Measurements from ENCODE around the gene AIMP2. TPM values are rescaled to one million over a fixed set of nuclear protein-coding genes. Genes with fewer than 3 reads are reported as not detected.

The AIMP2 gene
- total RNA-seq, 1 experiment from 2014 or later: 61.8 TPM

DNA sequence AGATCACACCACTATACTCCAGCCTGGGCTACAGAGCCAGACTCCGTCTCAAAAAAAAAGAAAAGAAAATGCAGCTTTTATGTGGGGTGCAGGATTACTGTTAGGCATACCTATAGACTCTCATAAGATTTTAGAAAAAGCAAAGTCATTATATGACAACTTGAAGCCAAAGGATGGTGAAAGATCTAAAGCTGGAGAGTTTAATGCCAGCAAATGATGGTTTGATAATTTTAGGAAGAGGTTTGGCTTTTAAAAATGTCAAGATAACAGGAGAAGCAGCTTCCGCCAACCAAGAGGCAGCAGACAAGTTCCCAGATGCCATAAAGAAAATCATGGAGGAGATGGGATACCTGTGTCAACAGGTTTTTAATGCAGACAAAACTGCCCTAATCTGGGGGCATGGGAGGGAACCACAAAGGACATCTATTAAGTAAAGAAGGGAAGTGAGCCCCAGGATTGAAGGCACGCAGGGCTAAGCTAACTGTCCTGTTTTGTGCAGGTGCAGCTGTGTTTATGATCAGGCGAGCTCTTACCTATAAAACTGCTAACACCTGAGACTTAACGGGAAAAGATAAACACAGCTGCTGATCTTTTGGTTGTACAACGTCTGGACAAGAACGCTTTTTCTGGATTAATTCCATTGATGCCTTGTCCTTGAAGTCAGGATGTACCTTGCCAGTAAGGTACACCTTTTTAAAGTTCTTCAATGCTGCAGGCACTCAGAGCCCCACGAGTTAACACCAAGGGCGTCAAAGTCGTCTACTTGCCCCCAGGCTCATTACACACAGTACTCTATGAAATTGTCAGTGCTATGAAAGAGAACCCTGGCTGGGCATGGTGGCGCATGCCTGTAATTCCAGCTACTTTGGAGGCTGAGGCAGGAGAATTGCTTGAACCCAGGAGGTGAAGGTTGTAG, 11.6 kb downstream of the AIMP2 start:
- Histone ChIP-seq H3K27me3 (ENCODE audit: insufficient read depth, low read length) (no peaks in the 10 kb centered on the region), H2AFZ (ENCODE audit: low read depth, low read length, poor library complexity, severe bottlenecking) (no peak overlapping the region), H3K4me2 (ENCODE audit: low read length) (no peak overlapping the region), H3K9ac (ENCODE audit: low read length) (no peak overlapping the region), H3K9me3 (ENCODE audit: control insufficient read depth in 1 of 2, insufficient read depth in 1 of 2, low read depth in 1 of 2, low read length in 2 of 2) (no peaks in the 10 kb centered on the region), H3K4me3 (replicated peaks in 1 of 2; ENCODE audit: low read depth in 1 of 2, low read length in 2 of 2) (no peak overlapping the region), H3K27ac (ENCODE audit: low read depth, low read length) (no peak overlapping the region), H3K36me3 (ENCODE audit: control insufficient read depth in 1 of 2, insufficient read depth in 2 of 2, low read length in 2 of 2) (peaks cover 46 to 68% of the 10 kb centered on the region in 2 experiments), H3K9me2 (ENCODE audit: insufficient read depth) (no peaks in the 10 kb centered on the region), H3K4me1 (ENCODE audit: control insufficient read depth in 1 of 2, insufficient read depth in 2 of 2, low read length in 2 of 2) (peaks cover 14 to 15% of the 10 kb centered on the region in 2 experiments; a peak in 3 of 4 replicates), H4K20me1 (ENCODE audit: insufficient read depth) (no peaks in the 10 kb centered on the region), H3K79me2 (ENCODE audit: insufficient read depth, low read length) (peaks cover 12% of the 10 kb centered on the region)
- RAD21 ChIA-PET (ENCODE audit: low non-redundant PET in 1 of 2, low total read pairs in 2 of 2, uncharacterized antibody in 2 of 2, unreplicated experiment in 2 of 2): no interaction called here
- POLR2A ChIA-PET: no interaction called here
- CTCF ChIA-PET: no interaction called here
- no peak for TF ChIP-seq FOSL1 (IDR thresholded peaks at IDR 0.05; ENCODE audit: low read depth)
- TF ChIP-seq RAD21 (IDR thresholded peaks at IDR 0.05; ENCODE audit: low read depth): no peak
- no peak for TF ChIP-seq SIN3A (IDR thresholded peaks at IDR 0.05; ENCODE audit: low read depth)
- ATAC-seq: no peak
- intact Hi-C loops (cut with micrococcal nuclease): no loop called here
- no peak for DNase-seq (ENCODE audit: low read depth, low spot score)
- no TSS peak for BruUV-seq (replicated peaks)

DNA sequence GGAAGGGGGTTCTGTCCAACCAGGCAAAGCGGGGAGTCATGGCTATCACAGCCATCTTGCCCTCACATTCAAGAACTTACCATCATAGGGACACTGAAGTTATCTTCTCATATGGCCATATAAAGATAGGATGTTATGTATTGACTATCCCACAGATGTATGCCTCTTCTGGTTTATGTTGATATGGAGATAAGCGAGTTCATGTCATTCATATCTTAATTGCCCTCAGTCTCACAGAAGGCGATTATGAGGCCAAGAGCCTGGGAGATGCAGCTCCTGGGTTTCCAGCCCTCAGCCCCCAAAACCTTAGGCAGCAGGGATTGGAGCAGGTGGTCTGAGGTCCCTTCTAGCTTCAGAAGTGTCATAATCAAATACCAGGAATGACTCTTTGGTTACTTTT, 13.6 kb downstream of the AIMP2 start:
- ChIA-PET RAD21 (ENCODE audit: low non-redundant PET in 1 of 2, low total read pairs in 2 of 2, uncharacterized antibody in 2 of 2, unreplicated experiment in 2 of 2) (no interaction called here), CTCF (no interaction called here), POLR2A (no interaction called here)
- peaks cover 7 to 26% of the 10 kb centered on the region in 2 experiments; a peak in 2 of 4 replicates for H3K4me1 ChIP-seq (ENCODE audit: control insufficient read depth in 1 of 2, insufficient read depth in 2 of 2, low read length in 2 of 2)
- H3K79me2 ChIP-seq (ENCODE audit: insufficient read depth, low read length): peaks cover 17% of the 10 kb centered on the region; the same call in 1 of the 2 replicates
- TF ChIP-seq ATF3 (IDR thresholded peaks at IDR 0.05) (no peak), JUND (IDR thresholded peaks at IDR 0.05) (no peak), POLR2AphosphoS5 (IDR thresholded peaks at IDR 0.05; ENCODE audit: low read depth, low read length) (0 out of 2 replicates have a peak, but pooled peaks have one; percentile 28), MAX (IDR thresholded peaks at IDR 0.05) (no peak), SIN3A (IDR thresholded peaks at IDR 0.05; ENCODE audit: low read depth) (no peak), EGR1 (IDR thresholded peaks at IDR 0.05; ENCODE audit: low read depth) (no peak)
- TF ChIP-seq, protein P1, sequence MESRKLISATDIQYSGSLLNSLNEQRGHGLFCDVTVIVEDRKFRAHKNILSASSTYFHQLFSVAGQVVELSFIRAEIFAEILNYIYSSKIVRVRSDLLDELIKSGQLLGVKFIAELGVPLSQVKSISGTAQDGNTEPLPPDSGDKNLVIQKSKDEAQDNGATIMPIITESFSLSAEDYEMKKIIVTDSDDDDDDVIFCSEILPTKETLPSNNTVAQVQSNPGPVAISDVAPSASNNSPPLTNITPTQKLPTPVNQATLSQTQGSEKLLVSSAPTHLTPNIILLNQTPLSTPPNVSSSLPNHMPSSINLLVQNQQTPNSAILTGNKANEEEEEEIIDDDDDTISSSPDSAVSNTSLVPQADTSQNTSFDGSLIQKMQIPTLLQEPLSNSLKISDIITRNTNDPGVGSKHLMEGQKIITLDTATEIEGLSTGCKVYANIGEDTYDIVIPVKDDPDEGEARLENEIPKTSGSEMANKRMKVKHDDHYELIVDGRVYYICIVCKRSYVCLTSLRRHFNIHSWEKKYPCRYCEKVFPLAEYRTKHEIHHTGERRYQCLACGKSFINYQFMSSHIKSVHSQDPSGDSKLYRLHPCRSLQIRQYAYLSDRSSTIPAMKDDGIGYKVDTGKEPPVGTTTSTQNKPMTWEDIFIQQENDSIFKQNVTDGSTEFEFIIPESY (IDR thresholded peaks at IDR 0.05; ENCODE audit: extremely low read depth, insufficient replicate concordance, low read length): no peak
- H4K20me1 ChIP-seq (ENCODE audit: insufficient read depth): no peaks in the 10 kb centered on the region
- H3K4me3 ChIP-seq (replicated peaks in 1 of 2; ENCODE audit: low read depth in 1 of 2, low read length in 2 of 2): no peak overlapping the region
- no peaks in the 10 kb centered on the region for H3K9me2 ChIP-seq (ENCODE audit: insufficient read depth)
- no peak for DNase-seq (ENCODE audit: low read depth, low spot score)
- no peaks in the 10 kb centered on the region for H3K27me3 ChIP-seq (ENCODE audit: insufficient read depth, low read length)
- no peak overlapping the region for H3K27ac ChIP-seq (ENCODE audit: low read depth, low read length)
- H3K9ac ChIP-seq (ENCODE audit: low read length): no peak overlapping the region
- intact Hi-C loops (cut with micrococcal nuclease): no loop called here
- BruUV-seq (replicated peaks): no TSS peak
- peaks cover 44 to 68% of the 10 kb centered on the region in 2 experiments for H3K36me3 ChIP-seq (ENCODE audit: control insufficient read depth in 1 of 2, insufficient read depth in 2 of 2, low read length in 2 of 2)
- no peak for ATAC-seq
- no peak overlapping the region for H2AFZ ChIP-seq (ENCODE audit: low read depth, low read length, poor library complexity, severe bottlenecking)
- no peak overlapping the region for H3K4me2 ChIP-seq (ENCODE audit: low read length)
- H3K9me3 ChIP-seq (ENCODE audit: control insufficient read depth in 1 of 2, insufficient read depth in 1 of 2, low read depth in 1 of 2, low read length in 2 of 2): no peaks in the 10 kb centered on the region
